Transverse colon (tissue), 4 donors: ENCODE results near the gene L3MBTL4.

Experiments used
- CTCF ChIP-seq, 5 experiments: fragments of 200-600 bp in 3 of 5; fragments of 450-650 bp in 2 of 5; sonication (generic) in 3 of 5; IDR thresholded peaks; 1 replicate in 2 of 5; 2 replicates in 3 of 5; pipeline ENCODE4 v1.5.1; 2016 to 2017; ENCODE audit warnings: antibody characterized with exemption in 5 of 5, inconsistent platforms in 3 of 5, mild to moderate bottlenecking in 2 of 5, moderate library complexity in 1 of 5
- EP300 ChIP-seq: sonication (generic); formaldehyde crosslinking; IDR thresholded peaks from one replicate; pipeline ENCODE4 v1.6.1; 2017; ENCODE audit warnings: antibody characterized with exemption, low read depth
- POLR2A ChIP-seq: fragments of 450-650 bp; IDR thresholded peaks from one replicate; pipeline ENCODE4 v1.6.1; 2016; ENCODE audit warnings: antibody characterized with exemption, mild to moderate bottlenecking, moderate library complexity
- POLR2AphosphoS5 ChIP-seq, 3 donors: sonication (generic); formaldehyde crosslinking; IDR thresholded peaks; one replicate each; pipeline ENCODE4 v1.6.1; 2016; ENCODE audit warnings: antibody characterized with exemption in 3 of 3

- no peak for TF ChIP-seq CTCF (IDR thresholded peaks at IDR 0.05)
- no peak for TF ChIP-seq POLR2AphosphoS5 (IDR thresholded peaks at IDR 0.05)
- no peak for TF ChIP-seq POLR2A
- TF ChIP-seq EP300, result no peak
Observed at GRCh38 chr18:5941890-5942289, 472.8 kb downstream of the L3MBTL4 start.
